ENCODE measurements around the gene LYST.
A peak's percentile ranks its signal among the peaks of the same experiment; 100 is the strongest.
"Not testable (repeated sequence)": the region's sequence is repeated elsewhere in the genome, so short reads cannot be mapped to it uniquely, and the experiment has no call there.

Gene LYST

DNA sequence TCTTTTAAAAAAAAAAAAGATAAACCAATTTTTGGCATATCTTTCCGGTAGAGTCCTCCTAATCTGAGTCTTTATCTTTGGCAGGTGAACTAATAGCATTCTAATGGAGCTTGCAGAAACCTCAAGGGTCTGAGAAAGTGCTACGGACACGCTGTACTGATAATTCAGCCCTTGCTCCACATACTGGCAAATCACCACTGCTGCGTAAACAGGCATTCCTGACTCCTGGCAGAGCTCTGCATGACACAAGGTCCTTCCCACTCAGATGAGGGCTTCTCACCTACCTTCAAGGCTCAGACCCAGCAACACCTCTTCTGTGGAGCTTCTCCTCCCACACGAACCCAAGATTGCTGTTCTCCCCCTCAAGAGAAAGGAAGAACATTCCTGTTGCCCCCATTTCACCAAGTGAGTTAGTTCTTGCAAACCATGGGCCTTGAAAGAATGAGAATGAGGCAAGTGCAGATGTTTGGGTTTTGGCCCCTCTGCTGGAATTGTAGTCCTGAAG, 48.0 kb downstream of the LYST start:
- no peak for FAIRE-seq

DNA sequence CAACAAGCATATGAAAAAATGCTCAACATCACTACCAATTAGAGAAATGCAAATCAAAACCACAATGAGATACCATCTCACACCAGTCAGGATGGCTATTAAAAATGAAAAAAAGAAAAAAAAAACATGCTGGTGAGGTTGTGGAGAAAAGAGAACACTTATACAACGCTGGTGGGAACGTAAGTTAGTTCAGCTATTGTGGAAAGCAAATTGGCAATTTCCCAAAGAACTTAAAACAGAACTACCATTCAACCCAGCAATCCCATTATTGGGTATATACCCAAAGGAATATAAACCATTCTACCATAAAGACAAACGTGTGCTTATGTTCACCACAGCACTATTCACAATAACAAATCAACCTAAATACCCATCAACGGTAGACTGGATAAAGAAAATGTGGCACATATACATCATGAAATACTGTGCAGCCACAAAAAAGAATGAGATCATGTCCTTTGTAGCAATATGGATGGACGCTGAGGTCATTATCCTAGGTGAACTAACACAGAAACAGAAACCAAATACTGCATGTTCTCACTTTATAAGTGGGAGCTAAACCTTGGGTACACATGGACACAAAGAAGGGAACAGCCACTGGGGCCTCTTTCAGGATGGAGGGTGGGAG, 49.5 kb downstream of the LYST start:
- FAIRE-seq, result no peak

DNA sequence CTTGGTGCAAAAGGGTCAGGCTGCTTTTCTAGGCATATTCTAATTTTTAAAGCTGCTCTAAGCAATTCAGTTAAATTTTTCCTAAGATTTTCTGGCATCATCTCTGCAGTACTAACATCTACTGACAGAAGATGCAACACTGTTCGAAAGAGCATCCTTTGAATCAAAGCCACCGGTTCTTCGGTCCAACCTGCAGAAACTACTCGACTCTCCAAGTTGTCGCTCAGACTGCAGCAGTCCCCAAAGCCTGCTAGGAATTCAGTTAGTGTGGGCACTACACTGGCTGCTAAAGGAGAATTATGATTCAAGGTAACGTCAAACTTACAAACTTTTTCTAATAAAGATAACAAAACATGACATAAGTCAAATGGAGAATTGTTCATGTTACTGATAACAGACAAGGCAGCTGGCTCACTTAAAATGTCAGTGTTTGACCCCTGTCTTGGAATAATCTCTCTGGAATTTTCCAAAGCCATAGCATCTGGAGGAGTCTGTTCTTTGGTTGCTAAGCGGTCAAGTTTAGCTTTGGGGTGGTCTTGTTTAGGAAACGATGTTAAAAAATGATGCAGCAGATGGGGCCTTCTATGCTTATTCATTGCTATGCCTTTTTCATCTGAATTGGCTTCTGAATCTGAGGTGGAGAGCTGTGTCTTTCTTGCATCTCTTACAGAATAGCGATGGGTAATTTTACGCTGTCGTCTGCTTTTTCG, 56.9 kb downstream of the LYST start:
- FAIRE-seq, result no peak

DNA sequence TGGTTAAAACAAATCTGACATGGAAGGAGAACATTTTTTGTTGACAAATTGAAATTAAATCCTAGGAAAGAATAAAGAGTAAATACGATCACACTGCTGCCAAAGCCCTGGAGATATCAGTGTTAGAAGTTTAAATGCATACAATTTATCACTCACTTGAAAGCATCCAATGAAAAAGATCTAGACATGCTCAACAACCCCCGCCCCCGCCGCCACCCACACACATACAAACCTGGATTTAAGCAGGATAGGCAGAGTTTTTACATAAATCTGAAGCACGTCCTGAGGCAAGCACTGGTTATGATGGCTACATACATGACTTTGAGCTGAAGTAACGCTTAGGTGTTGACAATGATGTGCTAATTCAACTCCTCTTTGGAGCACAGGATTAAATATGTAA, 58.5 kb downstream of the LYST start:
- FAIRE-seq, result no peak

DNA sequence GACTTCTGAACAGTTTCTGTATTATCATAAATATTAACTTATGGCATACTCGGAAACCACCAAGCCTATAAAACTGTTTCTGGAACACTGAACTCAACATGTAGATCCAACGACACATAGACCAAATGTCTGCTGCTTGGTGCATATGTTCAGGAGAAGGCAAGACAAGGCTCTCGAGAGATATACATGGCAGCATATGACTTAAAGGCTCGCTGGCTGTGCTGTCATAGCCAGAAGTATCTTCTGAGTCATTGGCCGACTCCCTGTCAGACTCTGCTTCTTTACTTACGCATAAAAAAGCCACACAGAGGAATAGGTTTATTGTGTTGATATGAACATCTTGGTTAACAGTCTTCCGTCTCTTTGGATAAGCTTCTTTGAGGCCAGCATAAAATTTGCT, 60.6 kb downstream of the LYST start:
- no peak for FAIRE-seq

DNA sequence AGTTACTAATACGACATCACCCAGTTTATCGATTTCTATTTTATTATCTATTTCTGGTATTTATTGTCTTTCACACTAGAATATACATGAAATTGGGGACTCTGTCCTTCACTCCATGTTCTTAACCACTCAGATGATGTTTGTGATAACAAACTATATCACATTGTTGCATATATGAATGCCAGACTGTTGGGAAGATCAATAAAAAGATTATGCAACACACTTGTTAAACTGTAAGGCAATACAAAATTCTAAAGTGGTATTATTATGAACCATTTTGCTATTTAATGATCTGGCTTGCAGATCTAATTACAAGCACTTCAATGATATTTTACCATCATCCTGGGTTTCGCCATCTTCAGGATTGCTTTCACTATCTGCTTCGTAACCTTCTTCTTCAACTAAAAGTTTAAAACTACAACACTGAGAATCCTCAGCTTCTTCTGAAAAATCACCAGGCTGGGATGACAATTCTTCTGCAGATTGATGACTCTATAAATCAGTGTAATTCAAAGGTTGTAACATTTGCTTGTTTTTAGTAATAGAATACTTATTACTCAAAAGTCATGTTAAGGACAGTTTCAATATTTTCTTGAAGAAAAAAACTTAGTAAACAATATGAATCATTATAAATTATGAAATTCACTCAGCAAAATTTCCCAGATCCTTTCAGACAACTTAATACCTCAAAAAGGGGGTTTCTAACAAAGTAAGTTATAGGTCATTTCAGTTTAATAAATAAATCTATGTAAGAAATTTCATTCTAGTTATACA, 63.9 kb downstream of the LYST start:
- peak; percentile 30 for FAIRE-seq

DNA sequence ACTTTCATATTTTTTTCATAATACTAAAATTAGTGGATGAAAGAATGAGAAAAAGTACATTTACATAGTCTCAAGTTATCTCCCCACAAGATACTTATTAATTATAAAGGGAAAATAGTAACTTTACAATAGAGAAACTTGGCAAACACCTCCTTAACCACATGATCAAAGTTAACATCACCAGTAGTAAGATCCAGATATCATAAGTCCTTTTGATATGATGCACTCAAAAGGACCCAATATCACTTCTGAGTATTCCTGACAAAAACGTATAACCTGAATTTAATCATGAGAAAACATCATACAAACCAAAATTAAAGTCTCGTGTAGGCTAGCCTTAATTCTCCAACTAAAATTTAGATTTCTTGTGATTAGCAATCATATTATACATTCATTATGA, 67.4 kb downstream of the LYST start:
- FAIRE-seq, result peak; percentile 31

DNA sequence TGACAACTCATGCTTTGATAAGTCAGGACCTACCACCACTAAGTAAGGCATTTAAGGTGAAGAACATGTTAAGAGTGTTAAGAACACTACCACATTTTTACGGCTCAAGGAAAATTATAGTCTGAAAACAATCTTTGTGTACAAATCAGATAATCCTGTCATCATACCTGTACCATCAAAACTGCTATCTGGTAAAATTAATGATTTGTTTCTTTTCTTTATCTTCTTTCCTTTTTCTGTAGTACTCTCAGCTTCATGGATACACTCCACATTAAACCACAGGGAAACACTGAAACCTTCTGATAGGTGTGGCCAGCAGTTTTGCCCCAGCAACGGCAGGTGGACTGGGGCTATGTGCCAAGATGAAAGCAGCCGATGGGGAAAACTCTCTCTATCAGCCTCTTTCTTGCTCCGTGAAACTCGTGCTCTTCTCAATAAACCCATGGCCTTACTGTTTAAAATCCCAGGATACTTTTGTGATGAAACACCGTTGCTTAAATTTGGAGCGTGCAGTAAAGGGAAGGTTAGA, 75.1 kb downstream of the LYST start:
- FAIRE-seq, result no peak

DNA sequence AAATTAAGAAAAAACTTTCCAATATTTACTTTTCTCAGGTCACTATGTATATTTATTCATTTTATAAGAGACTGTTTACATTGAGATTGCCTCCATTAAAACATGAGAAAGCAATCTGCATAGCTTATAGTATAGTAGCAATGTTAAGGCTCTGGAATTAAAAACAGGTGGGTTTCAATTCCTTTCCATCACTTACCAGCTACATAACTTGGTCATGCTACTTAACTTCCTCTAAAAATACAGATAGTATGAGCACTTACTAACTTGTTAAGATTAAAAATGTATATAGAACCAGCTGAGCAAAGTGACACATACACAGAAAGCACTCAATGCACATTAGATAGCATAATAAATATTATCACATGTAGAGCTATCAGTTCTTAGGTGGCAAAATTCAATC, 76.6 kb downstream of the LYST start:
- FAIRE-seq, result no peak

DNA sequence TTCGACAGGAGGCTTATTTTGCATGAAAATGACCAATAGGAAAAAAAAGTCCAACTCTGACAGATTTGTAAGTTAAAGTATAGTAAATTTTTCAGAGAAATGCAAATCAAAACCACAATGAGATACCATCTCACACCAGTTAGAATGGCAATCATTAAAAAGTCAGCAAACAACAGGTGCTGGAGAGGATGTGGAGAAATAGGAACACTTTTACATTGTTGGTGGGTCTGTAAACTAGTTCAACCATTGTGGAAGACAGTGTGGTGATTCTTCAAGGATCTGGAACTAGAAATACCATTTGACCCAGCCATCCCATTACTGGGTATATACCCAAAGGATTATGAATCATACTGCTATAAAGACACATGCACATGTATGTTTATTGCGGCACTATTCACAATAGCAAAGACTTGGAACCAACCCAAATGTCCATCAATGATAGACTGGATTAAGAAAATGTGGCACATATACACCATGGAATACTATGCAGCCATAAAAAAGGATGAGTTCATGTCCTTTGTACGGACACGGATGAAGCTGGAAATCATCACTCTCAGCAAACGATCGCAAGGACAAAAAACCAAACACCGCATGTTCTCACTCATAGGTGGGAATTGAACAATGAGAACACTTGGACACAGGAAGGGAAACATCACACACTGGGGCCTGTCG, 80.3 kb downstream of the LYST start:
- not testable (repeated sequence) for FAIRE-seq

DNA sequence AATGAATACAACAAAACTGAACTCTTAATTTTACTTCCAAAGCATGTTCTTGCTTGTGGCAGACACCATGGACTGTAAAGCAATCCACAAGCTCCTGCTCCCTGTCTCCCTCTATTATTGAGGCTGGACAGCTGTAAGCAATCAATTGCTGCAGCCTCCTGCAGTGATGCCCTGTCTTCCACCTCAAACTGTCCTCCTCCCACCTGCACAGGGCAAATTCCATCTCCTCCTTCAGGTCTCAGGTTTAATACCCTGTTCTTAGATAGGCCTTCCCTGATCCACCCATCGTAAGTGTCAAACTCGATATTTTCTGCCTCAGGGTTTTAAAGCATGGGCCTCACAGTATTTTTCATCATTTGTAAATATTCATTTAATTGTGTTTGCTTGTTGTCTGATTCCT, 81.8 kb downstream of the LYST start:
- FAIRE-seq, result no peak

DNA sequence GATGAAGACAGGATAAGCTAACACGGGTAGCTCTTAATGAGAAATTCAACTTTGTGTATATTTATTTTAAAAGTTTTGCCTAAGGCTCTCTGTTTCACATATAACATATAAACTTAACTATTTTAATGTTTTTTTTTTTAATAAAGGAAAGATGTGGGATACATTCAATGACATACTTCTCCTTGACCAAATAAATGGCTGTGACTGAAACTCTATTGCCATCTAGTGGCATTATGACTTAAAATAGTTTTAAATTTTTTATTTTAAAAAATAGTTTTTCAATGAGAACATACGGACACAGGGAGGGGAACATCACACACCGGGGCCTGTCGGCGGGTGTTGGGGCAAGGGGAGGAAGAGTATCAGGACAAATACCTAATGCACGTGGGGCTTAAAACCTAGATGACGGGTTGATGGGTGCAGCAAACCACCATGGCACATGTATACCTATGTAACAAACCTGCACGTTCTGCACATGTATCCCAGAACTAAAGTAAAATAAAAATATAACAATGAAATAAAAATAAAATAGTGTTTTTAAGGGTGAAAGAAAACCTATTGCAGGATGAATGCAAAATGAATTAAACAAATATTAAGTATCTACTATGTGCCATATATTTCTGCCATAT, 83.4 kb downstream of the LYST start:
- FAIRE-seq, result peak; percentile 99

DNA sequence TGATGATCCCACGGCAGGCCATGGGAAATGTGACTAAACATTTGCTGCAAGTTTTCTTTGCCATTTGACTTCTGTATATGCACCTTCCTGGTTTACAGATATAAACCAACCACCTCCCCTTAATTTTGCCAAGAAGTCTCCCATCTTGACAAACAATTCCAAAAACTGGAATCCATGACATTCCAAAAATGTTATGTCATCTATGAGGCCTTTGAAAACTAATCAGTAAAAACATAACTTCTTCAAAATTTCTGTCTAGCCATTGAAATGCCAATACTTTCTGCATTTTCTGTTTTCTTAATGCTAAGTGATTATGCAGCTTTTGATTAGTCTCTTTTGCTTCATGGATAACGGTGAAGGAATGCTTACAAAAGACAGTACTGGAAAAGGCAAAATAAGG, 84.1 kb downstream of the LYST start:
- no peak for FAIRE-seq

DNA sequence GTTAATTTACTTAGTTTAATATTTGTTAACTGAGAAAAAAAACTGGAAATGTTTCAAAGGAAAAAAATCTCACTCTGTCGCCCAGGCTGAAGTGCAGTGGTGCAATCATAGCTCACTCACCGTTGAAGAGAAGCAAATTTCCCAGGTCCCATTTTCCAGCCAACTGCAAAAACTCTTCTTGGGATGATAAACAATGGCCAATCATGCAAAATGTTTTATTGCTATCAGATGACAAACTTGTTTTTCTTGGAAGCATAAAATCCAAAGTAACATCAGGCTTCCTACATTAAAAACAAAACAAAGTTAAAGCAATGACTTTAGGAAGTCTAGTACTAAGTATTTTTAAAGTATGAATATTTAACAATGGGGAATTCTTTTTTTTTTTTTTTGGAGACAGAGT, 84.9 kb downstream of the LYST start:
- no peak for FAIRE-seq

DNA sequence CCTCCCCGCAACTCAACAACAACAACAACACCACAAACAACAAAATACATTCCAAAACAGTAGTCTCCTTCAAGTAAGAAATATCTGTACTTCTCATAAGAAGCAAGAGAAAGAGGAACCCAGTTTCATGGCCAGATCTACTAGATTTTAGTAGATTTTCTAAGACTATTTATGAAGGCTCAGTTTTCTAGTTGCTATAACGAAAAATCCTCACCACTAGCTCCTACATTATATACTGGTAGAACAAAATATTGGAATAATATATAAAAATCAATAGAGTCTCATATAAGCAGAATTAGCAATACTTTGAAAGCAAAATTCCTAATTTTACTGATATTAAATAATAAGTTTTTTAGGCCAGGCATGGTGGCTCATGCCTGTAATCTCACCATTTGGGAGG, 86.9 kb downstream of the LYST start:
- FAIRE-seq, result no peak

DNA sequence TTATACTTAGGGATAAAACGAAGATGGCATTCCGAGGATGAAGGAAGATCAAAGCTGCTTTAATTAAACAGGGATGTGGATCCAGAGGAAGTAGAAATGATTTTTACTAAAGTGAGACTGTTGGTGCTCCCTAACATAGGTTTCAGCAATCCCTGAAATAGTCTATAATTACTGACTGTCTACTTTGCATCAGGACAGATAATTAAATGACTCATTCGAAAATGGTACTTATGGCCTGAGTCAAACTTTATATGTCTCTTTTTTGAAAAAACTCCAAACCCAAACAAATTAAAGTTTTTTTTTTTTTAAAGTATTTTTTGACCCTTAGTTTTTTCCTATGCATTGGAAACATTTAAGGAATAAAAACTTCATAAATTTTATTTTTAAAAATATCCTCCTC, 90.3 kb downstream of the LYST start:
- no peak for FAIRE-seq

DNA sequence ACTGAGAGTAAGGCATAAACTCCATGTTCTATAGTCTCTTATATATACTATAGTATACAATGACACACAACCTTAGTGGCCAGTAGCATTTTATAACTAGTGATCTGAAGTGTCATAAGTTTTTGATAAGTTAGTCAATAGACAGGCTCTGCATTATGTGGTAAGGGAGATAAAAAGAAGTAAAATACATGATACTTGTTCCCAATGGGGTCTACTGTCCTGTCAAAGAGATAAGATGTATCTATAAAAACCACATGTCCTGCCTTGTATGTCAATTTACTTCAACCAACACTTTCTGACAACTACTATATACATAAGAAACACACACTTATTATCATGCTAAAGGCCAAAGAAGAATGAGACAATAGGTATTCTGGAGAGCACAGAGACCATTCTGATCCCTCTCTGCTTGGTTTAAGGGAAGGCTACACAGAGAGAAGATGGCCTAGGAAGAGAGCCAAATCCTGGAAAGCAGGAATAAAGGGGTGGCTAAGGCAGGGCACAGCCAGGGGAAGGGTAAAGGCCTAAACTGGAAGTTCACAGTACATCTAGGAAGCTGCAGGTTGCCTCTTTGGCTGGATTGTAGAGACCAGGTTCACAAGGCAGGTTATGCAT, 91.4 kb downstream of the LYST start:
- FAIRE-seq, result no peak

DNA sequence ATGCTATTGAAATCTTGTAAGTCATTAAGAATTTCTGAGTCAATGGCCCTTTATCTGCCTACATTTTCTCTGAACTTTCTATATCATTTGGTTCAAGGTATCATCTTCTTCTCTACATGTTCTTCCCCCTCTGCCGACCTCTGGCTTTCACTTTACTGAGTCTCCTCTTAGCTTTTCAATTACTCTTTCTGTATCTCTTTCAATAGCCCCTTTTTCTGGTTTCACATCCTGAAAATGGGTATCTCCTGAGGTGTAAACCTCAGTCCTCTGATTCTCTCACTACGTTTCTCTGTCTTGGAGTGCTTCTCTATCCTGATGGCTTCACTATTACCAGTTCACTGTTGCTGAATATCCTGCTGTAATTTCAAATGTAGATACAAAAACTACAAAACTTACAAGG, 98.9 kb downstream of the LYST start:
- no peak for FAIRE-seq

DNA sequence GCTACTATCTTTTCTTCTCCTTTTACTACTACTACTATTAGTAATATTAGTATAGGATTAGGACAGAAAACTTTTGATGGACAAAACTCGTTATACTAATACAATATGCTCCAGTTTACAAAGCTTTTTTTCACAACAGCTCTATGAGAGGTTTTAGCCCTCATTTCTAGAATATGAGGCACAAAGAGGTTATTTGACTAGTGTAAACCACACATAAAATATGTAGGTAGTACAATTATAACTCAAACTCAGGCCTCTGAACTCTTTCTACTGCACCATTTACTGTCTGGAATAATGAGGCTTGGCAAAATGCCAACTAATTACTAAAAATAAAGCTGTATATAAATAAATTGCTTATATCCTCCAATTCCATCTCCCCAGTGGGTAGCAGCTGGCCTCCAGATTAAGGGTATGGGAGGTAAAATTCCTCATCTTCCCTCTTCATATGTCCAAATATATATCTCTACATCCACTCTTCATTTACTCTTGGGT, 99.9 kb downstream of the LYST start:
- FAIRE-seq, result no peak

DNA sequence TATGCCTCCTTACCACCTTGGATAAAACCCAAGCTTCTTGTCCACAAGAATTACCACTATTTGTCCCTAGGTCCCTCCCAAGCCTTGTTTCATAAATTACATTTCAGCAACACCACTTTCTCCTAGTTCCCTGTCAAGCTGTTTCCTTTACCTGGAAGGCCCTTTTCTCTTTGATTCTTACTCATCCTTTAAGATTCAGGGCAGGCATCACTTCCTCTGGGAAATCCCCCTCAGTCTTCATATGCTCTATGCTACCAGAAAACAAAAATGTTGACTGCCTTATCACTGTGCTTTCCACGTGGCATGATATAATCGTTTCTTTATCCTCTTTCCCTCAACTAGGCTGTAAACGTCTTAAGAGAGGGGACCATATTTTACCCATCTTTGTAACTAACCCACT, 102.7 kb downstream of the LYST start:
- FAIRE-seq, result no peak

DNA sequence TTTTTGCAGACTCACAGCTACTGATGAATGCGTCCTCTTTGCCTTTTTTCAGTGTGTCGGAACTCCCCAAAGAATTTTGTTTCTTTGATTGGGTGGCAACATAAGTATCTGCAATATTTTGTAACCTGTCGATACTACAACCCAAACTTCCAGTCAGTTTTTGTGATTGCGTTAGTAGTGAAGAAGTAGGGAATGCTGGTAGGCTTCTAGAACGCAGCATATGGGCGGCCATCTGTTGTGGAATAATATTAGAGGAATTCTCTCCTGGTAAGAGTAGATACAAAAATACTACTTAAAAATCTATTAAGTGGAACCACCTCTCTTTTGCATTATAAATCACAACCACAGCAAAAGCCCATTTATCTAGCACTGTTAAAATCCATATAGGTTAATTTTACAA, 107.4 kb downstream of the LYST start:
- FAIRE-seq, result no peak

DNA sequence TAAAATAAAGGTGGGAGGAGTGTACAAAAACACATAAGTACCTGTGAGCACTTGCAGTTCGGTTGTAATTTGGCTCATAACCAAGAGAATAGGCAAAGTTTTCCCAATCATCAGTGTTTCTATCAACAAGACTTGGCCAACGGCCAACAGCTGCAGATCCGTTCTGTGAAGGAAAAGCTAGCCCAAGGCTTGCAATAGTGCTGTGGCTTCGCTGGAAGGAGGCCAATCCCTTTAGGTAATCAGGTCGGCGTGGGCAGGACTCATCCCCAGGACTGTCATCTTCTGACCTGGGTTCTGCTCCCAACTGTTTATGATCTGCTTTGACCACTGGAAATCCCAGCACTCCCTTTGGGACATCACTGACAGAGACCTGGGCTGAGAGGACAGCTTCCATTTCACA, 107.8 kb downstream of the LYST start:
- no peak for FAIRE-seq
